ENCODE results near the gene PHF13. TPM values are rescaled to one million over a fixed set of nuclear protein-coding genes. Genes with fewer than 3 reads are reported as not detected.

Gene PHF13
- polyA plus RNA-seq, 2 donors: 8.4 to 9.0 TPM

DNA sequence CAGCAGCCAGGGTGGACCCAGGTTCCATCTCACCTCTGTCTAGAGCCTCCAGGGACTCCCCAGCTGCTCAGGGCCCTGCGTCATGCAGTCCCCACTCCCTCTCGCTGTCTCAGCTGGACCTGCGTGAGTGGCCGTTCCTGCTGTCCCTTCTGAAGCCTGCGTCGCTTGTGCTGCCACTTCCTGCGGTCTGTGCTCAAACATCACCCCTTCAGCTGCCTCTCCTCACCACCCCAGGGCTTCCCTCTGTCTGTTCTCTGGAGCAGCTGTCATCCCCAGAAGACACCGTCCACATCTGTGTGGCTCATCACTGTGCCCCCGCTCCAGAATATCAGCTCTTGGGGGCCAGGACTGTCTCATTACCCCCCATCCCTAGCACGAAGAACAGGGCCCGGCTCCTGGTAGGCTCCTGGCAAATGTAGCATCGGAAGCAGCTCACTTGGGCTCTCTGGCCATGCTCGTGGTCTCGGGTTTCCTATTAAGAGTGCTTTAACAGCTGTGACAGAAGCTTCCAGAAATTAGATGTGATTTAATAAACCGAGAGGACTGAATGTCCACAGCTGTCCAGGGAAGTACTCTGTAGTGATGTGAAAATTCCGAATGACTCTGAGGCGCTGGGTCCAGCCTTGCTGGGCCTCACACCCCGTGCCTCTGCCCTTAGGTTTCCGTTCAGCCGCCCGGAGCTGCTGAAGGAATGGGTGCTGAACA, 14.5 kb downstream of the PHF13 start:
- H3K27me3 ChIP-seq (ENCODE audit: control insufficient read depth in 1 of 2, insufficient read depth in 2 of 2, low read length in 2 of 2): no peaks in the 10 kb centered on the region
- 90 to 94% methylated on average over 21 of the region's 21 CpGs for WGBS, 2 donors
- H3K27ac ChIP-seq (ENCODE audit: low read depth in 2 of 2, low read length in 1 of 2): no peak overlapping the region
- H3K9me3 ChIP-seq (ENCODE audit: control insufficient read depth in 2 of 2, insufficient read depth in 1 of 2, low read depth in 1 of 2, low read length in 1 of 2): no peaks in the 10 kb centered on the region
- peaks cover 3 to 29% of the 10 kb centered on the region in 2 donors for H3K36me3 ChIP-seq (ENCODE audit: control insufficient read depth in 2 of 2, insufficient read depth in 2 of 2, low read length in 1 of 2)
- peaks cover 0 to 2% of the 10 kb centered on the region in 2 donors for H3K4me1 ChIP-seq (ENCODE audit: control insufficient read depth in 2 of 2, insufficient read depth in 2 of 2, low read length in 1 of 2)
- H3K4me3 ChIP-seq (ENCODE audit: low read depth in 1 of 2, low read length in 2 of 2): no peak overlapping the region

DNA sequence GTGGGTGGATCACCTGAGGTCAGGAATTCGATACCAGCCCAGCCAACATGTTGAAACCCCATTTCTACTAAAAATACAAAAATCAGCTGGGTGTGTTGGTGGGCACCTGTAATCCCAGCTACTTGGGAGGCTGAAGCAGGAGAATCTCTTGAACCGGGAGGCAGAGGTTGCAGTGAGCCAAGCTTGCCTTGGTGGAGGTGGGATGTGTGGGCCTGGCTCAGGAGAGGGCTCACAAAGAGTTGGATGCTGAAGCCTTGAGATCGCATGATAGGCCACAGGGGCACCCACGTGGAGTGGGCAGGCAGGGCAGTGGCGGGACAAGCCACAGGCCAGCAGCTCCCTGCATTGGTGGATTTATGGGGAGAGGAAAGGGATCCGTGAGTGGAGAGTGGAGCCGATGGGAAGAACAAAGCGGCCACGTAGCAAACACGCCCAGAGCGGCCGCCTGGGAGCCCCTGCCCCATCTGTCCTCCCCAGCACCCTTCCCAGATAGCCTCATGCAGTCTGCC, 15.5 kb downstream of the PHF13 start:
- no peaks in the 10 kb centered on the region for H3K27me3 ChIP-seq (ENCODE audit: control insufficient read depth in 1 of 2, insufficient read depth in 2 of 2, low read length in 2 of 2)
- 85 to 90% methylated on average over 5 to 12 of the region's 12 CpGs for WGBS, 2 donors
- peaks cover 3 to 37% of the 10 kb centered on the region in 2 donors for H3K36me3 ChIP-seq (ENCODE audit: control insufficient read depth in 2 of 2, insufficient read depth in 2 of 2, low read length in 1 of 2)
- H3K27ac ChIP-seq (ENCODE audit: low read depth in 2 of 2, low read length in 1 of 2): no peak overlapping the region
- H3K9me3 ChIP-seq (ENCODE audit: control insufficient read depth in 2 of 2, insufficient read depth in 1 of 2, low read depth in 1 of 2, low read length in 1 of 2): no peaks in the 10 kb centered on the region
- H3K4me3 ChIP-seq (ENCODE audit: low read depth in 1 of 2, low read length in 2 of 2): no peak overlapping the region
- peaks cover 0 to 2% of the 10 kb centered on the region in 2 donors for H3K4me1 ChIP-seq (ENCODE audit: control insufficient read depth in 2 of 2, insufficient read depth in 2 of 2, low read length in 1 of 2)

DNA sequence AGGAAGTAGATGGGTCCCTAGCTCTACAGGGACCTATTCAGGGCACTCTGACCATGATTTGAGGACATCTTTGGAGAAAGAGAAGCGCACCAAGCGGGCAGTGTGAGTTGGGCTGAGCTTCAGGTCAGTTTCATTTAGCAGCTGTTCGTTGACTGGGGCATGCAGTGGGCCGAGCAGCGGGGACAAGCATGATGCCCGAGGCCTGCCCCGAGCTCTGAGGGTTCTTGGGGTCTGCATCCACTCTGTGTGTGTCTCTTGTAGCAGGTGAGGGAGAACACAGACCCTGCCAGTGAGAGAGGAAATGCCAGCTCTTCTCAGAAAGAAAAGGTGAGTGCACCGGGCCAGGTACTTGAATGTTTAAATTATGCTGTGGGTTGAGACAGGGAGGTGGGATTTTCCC, 16.5 kb downstream of the PHF13 start:
- Histone ChIP-seq H3K27ac (ENCODE audit: low read depth in 2 of 2, low read length in 1 of 2) (no peak overlapping the region), H3K27me3 (ENCODE audit: control insufficient read depth in 1 of 2, insufficient read depth in 2 of 2, low read length in 2 of 2) (no peaks in the 10 kb centered on the region), H3K4me3 (ENCODE audit: low read depth in 1 of 2, low read length in 2 of 2) (no peak overlapping the region), H3K9me3 (ENCODE audit: control insufficient read depth in 2 of 2, insufficient read depth in 1 of 2, low read depth in 1 of 2, low read length in 1 of 2) (no peaks in the 10 kb centered on the region), H3K4me1 (ENCODE audit: control insufficient read depth in 2 of 2, insufficient read depth in 2 of 2, low read length in 1 of 2) (peaks cover 0 to 2% of the 10 kb centered on the region in 2 donors), H3K36me3 (ENCODE audit: control insufficient read depth in 2 of 2, insufficient read depth in 2 of 2, low read length in 1 of 2) (peaks cover 3 to 44% of the 10 kb centered on the region in 2 donors)
- WGBS, 2 donors: 91 to 96% methylated on average over 8 of the region's 8 CpGs

GRCh38 chr1:6631058-6631457, 17.5 kb downstream of the PHF13 start:
- H3K36me3 ChIP-seq (ENCODE audit: control insufficient read depth in 2 of 2, insufficient read depth in 2 of 2, low read length in 1 of 2): peaks cover 3 to 53% of the 10 kb centered on the region in 2 donors
- no peak overlapping the region for H3K27ac ChIP-seq (ENCODE audit: low read depth in 2 of 2, low read length in 1 of 2)
- peaks cover 0 to 2% of the 10 kb centered on the region in 2 donors for H3K4me1 ChIP-seq (ENCODE audit: control insufficient read depth in 2 of 2, insufficient read depth in 2 of 2, low read length in 1 of 2)
- 93 to 96% methylated on average over 8 of the region's 8 CpGs for WGBS, 2 donors
- no peaks in the 10 kb centered on the region for H3K27me3 ChIP-seq (ENCODE audit: control insufficient read depth in 1 of 2, insufficient read depth in 2 of 2, low read length in 2 of 2)
- no peak overlapping the region for H3K4me3 ChIP-seq (ENCODE audit: low read depth in 1 of 2, low read length in 2 of 2)
- no peaks in the 10 kb centered on the region for H3K9me3 ChIP-seq (ENCODE audit: control insufficient read depth in 2 of 2, insufficient read depth in 1 of 2, low read depth in 1 of 2, low read length in 1 of 2)

- peaks cover 3 to 59% of the 10 kb centered on the region in 2 donors for H3K36me3 ChIP-seq (ENCODE audit: control insufficient read depth in 2 of 2, insufficient read depth in 2 of 2, low read length in 1 of 2)
- H3K4me1 ChIP-seq (ENCODE audit: control insufficient read depth in 2 of 2, insufficient read depth in 2 of 2, low read length in 1 of 2): peaks cover 0 to 2% of the 10 kb centered on the region in 2 donors
- H3K9me3 ChIP-seq (ENCODE audit: control insufficient read depth in 2 of 2, insufficient read depth in 1 of 2, low read depth in 1 of 2, low read length in 1 of 2): no peaks in the 10 kb centered on the region
- no peak overlapping the region for H3K4me3 ChIP-seq (ENCODE audit: low read depth in 1 of 2, low read length in 2 of 2)
- no peak overlapping the region for H3K27ac ChIP-seq (ENCODE audit: low read depth in 2 of 2, low read length in 1 of 2)
- no peaks in the 10 kb centered on the region for H3K27me3 ChIP-seq (ENCODE audit: control insufficient read depth in 1 of 2, insufficient read depth in 2 of 2, low read length in 2 of 2)
- WGBS, 2 donors: 89% methylated on average over 30 of the region's 30 CpGs
Observed at GRCh38 chr1:6632588-6633514, 19.3 kb downstream of the PHF13 start.

- Histone ChIP-seq H3K9me3 (ENCODE audit: control insufficient read depth in 2 of 2, insufficient read depth in 1 of 2, low read depth in 1 of 2, low read length in 1 of 2) (no peaks in the 10 kb centered on the region), H3K27me3 (ENCODE audit: control insufficient read depth in 1 of 2, insufficient read depth in 2 of 2, low read length in 2 of 2) (no peaks in the 10 kb centered on the region), H3K4me1 (ENCODE audit: control insufficient read depth in 2 of 2, insufficient read depth in 2 of 2, low read length in 1 of 2) (peaks cover 0 to 2% of the 10 kb centered on the region in 2 donors), H3K4me3 (ENCODE audit: low read depth in 1 of 2, low read length in 2 of 2) (no peak overlapping the region), H3K36me3 (ENCODE audit: control insufficient read depth in 2 of 2, insufficient read depth in 2 of 2, low read length in 1 of 2) (peaks cover 3 to 55% of the 10 kb centered on the region in 2 donors), H3K27ac (ENCODE audit: low read depth in 2 of 2, low read length in 1 of 2) (no peak overlapping the region)
- WGBS, 2 donors: 61% methylated on average over 29 of the region's 29 CpGs
Observed at GRCh38 chr1:6634371-6635052, 21.0 kb downstream of the PHF13 start.

- Histone ChIP-seq H3K9me3 (ENCODE audit: control insufficient read depth in 2 of 2, insufficient read depth in 1 of 2, low read depth in 1 of 2, low read length in 1 of 2) (no peaks in the 10 kb centered on the region), H3K27ac (ENCODE audit: low read depth in 2 of 2, low read length in 1 of 2) (no peak overlapping the region), H3K4me1 (ENCODE audit: control insufficient read depth in 2 of 2, insufficient read depth in 2 of 2, low read length in 1 of 2) (peaks cover 0 to 2% of the 10 kb centered on the region in 2 donors), H3K27me3 (ENCODE audit: control insufficient read depth in 1 of 2, insufficient read depth in 2 of 2, low read length in 2 of 2) (no peaks in the 10 kb centered on the region), H3K36me3 (ENCODE audit: control insufficient read depth in 2 of 2, insufficient read depth in 2 of 2, low read length in 1 of 2) (peaks cover 6 to 52% of the 10 kb centered on the region in 2 donors), H3K4me3 (ENCODE audit: low read depth in 1 of 2, low read length in 2 of 2) (no peak overlapping the region)
- 86 to 89% methylated on average over 20 of the region's 20 CpGs for WGBS, 2 donors
Observed at GRCh38 chr1:6635161-6635909, 21.8 kb downstream of the PHF13 start.

DNA sequence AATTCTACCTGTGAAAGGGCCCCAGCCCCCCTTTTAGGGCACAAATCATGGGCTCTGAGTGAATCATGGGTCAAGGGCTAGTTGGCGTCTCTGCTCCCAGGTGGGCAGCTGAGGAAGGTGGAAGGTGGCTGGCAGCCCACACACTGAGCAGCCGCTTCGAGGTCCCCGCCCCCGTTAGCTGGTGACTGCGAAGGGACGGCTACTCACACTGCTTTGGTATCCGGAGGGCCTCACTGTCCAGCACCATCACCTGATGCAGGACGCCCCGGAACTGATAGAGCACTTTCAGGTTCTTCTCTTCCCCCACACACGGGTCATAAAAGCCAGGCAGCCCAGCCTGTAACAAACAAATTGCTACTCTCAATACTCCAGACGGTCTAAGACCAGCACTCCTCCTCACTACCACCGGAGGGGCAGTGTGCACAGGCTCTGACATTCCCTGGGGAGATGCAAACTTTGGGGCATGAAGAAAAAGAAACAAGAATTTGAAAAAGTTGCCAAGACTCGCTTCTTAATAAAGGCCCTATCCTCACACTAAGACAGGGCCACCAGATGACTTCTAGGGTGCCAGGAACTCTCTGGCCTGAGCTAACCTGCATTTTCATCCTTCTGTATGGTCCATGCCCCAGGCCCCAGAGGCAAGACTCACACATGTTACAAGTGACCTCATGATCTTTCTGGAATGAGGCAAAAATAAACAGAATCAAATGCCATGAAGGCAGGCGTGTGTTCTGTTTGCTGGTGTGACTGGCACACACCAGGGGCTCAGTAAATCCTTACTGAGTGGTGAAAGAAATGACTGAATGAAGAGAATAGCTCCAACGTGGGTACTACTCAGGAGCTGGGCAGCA, 22.6 kb downstream of the PHF13 start:
- no peaks in the 10 kb centered on the region for H3K27me3 ChIP-seq (ENCODE audit: control insufficient read depth in 1 of 2, insufficient read depth in 2 of 2, low read length in 2 of 2)
- H3K36me3 ChIP-seq (ENCODE audit: control insufficient read depth in 2 of 2, insufficient read depth in 2 of 2, low read length in 1 of 2): peaks cover 6 to 52% of the 10 kb centered on the region in 2 donors
- WGBS, 2 donors: 77 to 79% methylated on average over 16 of the region's 16 CpGs
- H3K27ac ChIP-seq (ENCODE audit: low read depth in 2 of 2, low read length in 1 of 2): no peak overlapping the region
- H3K4me3 ChIP-seq (ENCODE audit: low read depth in 1 of 2, low read length in 2 of 2): no peak overlapping the region
- no peaks in the 10 kb centered on the region for H3K9me3 ChIP-seq (ENCODE audit: control insufficient read depth in 2 of 2, insufficient read depth in 1 of 2, low read depth in 1 of 2, low read length in 1 of 2)
- peaks cover 0 to 2% of the 10 kb centered on the region in 2 donors for H3K4me1 ChIP-seq (ENCODE audit: control insufficient read depth in 2 of 2, insufficient read depth in 2 of 2, low read length in 1 of 2)

Data from esophagus (tissue), 2 donors.